Peyer's patch (tissue), 4 donors: ENCODE measurements around the gene HHAT.

ENCODE experiments used
- CTCF ChIP-seq, 6 experiments: fragments of 450-650 bp in 4 of 6; fragments of 200-600 bp in 2 of 6; sonication (generic) in 1 of 6; IDR thresholded peaks; one replicate each; pipeline ENCODE4 v1.5.1; 2017 to 2019; ENCODE audit warnings: antibody characterized with exemption in 6 of 6, mild to moderate bottlenecking in 3 of 6, moderate library complexity in 1 of 6
- POLR2A ChIP-seq, 2 donors: fragments of 450-650 bp; IDR thresholded peaks; one replicate each; pipeline ENCODE4 v1.5.1; 2017; ENCODE audit warnings: antibody characterized with exemption in 2 of 2, mild to moderate bottlenecking in 2 of 2, moderate library complexity in 2 of 2

DNA sequence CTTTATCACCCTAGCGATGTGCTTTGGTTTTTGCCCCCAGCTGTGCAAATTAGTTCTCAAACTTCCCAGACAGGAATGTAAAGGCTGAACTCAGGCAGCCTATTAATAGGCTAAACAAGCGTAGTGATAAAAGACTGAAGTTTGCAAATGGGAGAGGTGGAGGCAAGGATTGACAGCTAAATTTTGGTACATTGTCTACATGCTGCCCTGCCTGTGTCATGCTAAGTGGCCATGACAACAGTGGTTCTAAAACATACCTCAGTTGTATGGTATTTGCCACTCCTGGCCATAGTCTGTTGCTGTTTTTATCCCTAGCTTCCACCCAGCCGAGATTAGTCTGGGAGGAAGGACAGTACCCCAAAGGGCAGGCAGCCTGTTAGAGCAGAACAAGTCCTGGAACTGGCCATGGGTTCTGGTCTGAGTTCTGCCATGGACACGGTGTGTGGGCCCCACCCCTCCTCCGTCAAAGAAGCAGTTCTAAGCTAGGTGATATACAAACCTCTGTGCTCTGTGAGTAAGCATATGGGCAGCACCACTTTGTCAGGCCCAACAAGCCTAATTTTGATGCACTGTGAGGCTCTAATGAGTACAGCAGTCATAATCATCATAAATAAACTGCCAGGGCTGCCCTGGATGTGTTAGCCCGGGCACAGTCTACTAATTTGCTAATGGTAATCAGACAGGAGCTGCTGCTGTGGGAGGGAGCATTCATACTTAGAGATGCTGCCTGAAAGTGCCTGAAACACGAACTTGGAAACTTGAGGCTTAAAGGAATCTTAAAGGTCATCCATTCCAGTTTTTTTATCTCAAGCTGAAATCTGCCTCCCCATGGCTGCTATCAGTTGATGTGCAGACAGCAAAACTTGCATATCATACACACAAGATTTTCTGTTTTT is 177.1 kb downstream of the HHAT start:
- TF ChIP-seq CTCF (IDR thresholded peaks at IDR 0.05) = no peak
- TF ChIP-seq POLR2A (IDR thresholded peaks at IDR 0.05) = no peak
